ENCODE data around the gene IDH3B.
A peak's percentile ranks its signal among the peaks of the same experiment; 100 is the strongest.

Gene IDH3B

DNA sequence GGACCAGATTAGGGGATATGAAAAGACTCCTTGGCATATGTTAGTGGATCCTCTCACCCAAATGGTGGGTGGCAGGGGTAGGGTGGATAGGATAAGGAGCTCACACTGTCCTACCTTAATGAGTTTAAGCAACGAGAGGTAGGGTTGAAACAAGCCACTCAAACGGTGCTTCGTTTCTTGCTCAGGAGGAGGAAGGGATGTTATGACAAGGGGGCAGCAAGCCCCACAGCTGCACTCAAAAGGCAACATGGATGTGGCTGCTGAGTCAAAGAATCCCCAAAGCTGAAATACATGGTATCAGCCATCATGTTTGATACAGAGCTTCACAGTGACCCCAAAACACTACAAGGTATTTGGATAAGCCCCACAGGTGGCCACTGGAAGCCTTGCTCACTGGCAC lies 8.4 kb upstream of the IDH3B start:
- no peak for DNase-seq (ENCODE audit: low read depth in 2 of 2)
- TF ChIP-seq CTCF (IDR thresholded peaks at IDR 0.05; ENCODE audit: low read depth, low read length) = no peak
- H3K4me3 ChIP-seq (replicated peaks in 1 of 2; ENCODE audit: low read depth in 2 of 2, low read length in 2 of 2) = no peak overlapping the region

DNA sequence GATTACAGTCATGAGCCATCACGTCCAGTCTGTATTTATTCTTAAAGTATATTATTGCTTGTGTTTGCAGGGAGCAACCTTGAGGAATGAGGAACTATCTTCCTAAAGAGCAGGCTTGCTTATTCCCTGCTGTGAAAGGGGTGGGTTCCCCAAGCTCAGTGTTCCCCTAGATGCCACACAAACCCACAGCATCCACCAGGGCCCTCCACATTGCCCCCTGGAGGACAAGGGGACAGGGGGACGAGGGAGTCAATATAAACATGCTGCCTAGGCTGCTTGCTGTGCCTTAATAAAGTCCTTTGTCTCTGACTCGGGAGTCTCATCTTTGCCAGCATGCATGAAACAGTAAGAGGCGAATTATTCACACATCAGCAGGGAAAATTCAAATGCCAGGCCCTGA lies 8.0 kb upstream of the IDH3B start:
- peak; percentile 13 for TF ChIP-seq CTCF (IDR thresholded peaks at IDR 0.05; ENCODE audit: low read depth, low read length)
- no peak for DNase-seq (ENCODE audit: low read depth in 2 of 2)

DNA sequence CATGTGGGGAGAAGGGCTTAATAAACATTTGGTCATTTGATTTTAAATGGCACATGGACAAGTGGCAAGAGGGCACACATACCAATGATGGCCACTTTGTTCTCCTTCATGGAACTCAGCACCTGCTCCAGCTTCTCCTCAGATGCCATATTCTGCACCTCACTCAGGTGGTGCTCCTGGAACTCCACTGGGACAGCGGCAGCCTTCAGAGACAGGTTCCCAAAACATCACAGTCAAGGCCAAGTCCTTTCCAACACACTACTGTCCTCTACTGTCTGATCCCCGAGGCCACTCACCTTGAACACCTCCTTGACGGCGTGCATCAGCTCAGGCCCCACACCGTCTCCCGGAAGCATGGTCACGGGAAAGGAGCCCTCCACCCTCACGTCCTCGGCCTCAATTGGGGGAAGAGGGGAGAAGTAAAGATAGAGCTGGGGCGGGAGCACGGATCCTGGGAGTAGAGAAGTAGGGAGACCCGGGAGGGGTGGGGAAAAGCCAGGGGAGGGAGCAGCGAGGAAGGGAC lies 591 bp downstream of the IDH3B start:
- no peak for TF ChIP-seq CTCF (IDR thresholded peaks at IDR 0.05; ENCODE audit: low read depth, low read length)
- H3K4me3 ChIP-seq (replicated peaks in 1 of 2; ENCODE audit: low read depth in 2 of 2, low read length in 2 of 2) = peak overlapping the region; percentile 99 to 100
- DNase-seq (ENCODE audit: low read depth in 2 of 2) = no peak

More for the DNA sequence above, 8.0 kb upstream of the IDH3B start:
- H3K4me3 ChIP-seq (replicated peaks in 1 of 2; ENCODE audit: low read depth in 2 of 2, low read length in 2 of 2) = no peak overlapping the region

GRCh38 chr20:2659547-2659946 lies 4.5 kb downstream of the IDH3B start:
- TF ChIP-seq CTCF (IDR thresholded peaks at IDR 0.05; ENCODE audit: low read depth, low read length) = no peak
- DNase-seq (ENCODE audit: low read depth in 2 of 2) = no peak
- no peak overlapping the region for H3K4me3 ChIP-seq (replicated peaks in 1 of 2; ENCODE audit: low read depth in 2 of 2, low read length in 2 of 2)

DNA sequence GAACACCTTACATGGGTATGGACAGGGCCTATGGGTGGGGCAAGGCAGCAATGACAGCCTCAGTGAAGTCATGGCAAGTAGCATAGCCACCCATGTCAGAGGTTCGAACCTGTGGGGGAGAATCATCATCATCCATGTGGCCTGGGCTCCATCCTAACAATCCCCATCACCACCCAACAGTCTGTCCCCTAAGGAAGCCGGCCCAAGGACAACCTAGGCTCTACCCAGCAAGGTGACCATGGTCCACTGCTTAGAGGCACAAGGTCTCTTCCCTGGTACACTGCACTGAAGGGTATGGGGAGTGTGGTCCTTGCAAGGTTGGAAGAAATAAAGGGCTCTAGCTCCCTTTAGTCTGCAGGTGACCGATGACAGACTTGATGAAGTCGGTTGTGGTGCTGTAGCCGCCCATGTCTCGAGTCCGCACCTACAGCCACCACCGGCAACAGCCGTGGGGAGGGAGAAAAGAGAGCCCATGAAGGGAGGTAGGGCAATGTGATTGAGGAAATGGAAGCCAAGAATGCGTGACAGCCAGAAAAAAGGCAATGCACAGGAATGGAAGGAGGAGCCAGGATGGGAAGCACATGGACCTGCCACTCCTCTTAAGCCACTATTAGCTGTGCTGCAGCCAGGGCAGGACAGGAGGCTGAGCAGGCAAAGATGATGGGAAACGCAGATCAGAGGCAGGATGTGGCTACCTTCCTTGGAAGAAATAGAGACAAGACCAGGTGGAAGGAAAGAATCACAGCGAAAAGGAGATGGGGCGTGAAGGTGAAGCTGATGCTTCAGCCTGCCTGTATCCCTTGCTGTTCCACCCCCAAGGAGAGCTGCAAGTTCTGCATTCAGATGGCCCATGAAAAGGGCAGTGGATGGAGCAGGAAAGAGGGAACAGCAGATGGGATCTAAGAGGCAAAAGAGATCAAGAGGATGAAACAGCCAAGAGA lies 5.3 kb downstream of the IDH3B start:
- no peak overlapping the region for H3K4me3 ChIP-seq (replicated peaks in 1 of 2; ENCODE audit: low read depth in 2 of 2, low read length in 2 of 2)
- DNase-seq (ENCODE audit: low read depth in 2 of 2) = no peak
- TF ChIP-seq CTCF (IDR thresholded peaks at IDR 0.05; ENCODE audit: low read depth, low read length) = no peak

GRCh38 chr20:2657674-2658073 lies 6.3 kb downstream of the IDH3B start:
- H3K4me3 ChIP-seq (replicated peaks in 1 of 2; ENCODE audit: low read depth in 2 of 2, low read length in 2 of 2) = no peak overlapping the region
- no peak for TF ChIP-seq CTCF (IDR thresholded peaks at IDR 0.05; ENCODE audit: low read depth, low read length)
- DNase-seq (ENCODE audit: low read depth in 2 of 2) = no peak

All from cardiac fibroblast (primary cell).